ENCODE data around the gene ANO2. TPM values are rescaled to one million over a fixed set of nuclear protein-coding genes. Genes with fewer than 3 reads are reported as not detected.

Gene ANO2
- total and polyA plus RNA-seq, 5 donors from 2014 or later, result 0.10 TPM; not detected in 4

GRCh38 chr12:5865397-5865796 lies 79.7 kb downstream of the ANO2 start:
- Mint-ChIP-seq H3K36me3 (no peaks in the 10 kb centered on the region), H3K4me3 (no peak overlapping the region), H3K9me3 (no peaks in the 10 kb centered on the region), H3K27me3 (no peaks in the 10 kb centered on the region), H3K27ac (no peak overlapping the region), H3K4me1 (no peaks in the 10 kb centered on the region)
- Histone ChIP-seq H3K27me3 (ENCODE audit: control insufficient read depth, insufficient read depth, low read length) (peaks cover 2% of the 10 kb centered on the region), H3K4me1 (ENCODE audit: control insufficient read depth, insufficient read depth, low read length, poor library complexity, severe bottlenecking) (no peaks in the 10 kb centered on the region), H3K4me3 (ENCODE audit: low read depth, low read length) (no peak overlapping the region), H3K9me3 (ENCODE audit: control insufficient read depth in 2 of 2, low read length in 2 of 2) (no peaks in the 10 kb centered on the region), H3K36me3 (ENCODE audit: control insufficient read depth, insufficient read depth, low read length) (no peaks in the 10 kb centered on the region), H3K27ac (ENCODE audit: insufficient read depth, low read length, poor library complexity, severe bottlenecking) (no peak overlapping the region)
- no peak for ATAC-seq (ENCODE audit: low read depth in 2 of 2)
- no peak for DNase-seq

GRCh38 chr12:5864972-5865371 lies 80.1 kb downstream of the ANO2 start:
- no peaks in the 10 kb centered on the region for H3K4me1 Mint-ChIP-seq
- no peak for DNase-seq
- H3K9me3 ChIP-seq (ENCODE audit: control insufficient read depth in 2 of 2, low read length in 2 of 2), result no peaks in the 10 kb centered on the region
- H3K27ac ChIP-seq (ENCODE audit: insufficient read depth, low read length, poor library complexity, severe bottlenecking), result no peak overlapping the region
- no peak overlapping the region for H3K4me3 ChIP-seq (ENCODE audit: low read depth, low read length)
- no peaks in the 10 kb centered on the region for H3K36me3 ChIP-seq (ENCODE audit: control insufficient read depth, insufficient read depth, low read length)
- no peak overlapping the region for H3K27ac Mint-ChIP-seq
- H3K27me3 Mint-ChIP-seq, result no peaks in the 10 kb centered on the region
- H3K27me3 ChIP-seq (ENCODE audit: control insufficient read depth, insufficient read depth, low read length), result peaks cover 2% of the 10 kb centered on the region
- no peak overlapping the region for H3K4me3 Mint-ChIP-seq
- no peaks in the 10 kb centered on the region for H3K36me3 Mint-ChIP-seq
- no peaks in the 10 kb centered on the region for H3K4me1 ChIP-seq (ENCODE audit: control insufficient read depth, insufficient read depth, low read length, poor library complexity, severe bottlenecking)
- no peak for ATAC-seq (ENCODE audit: low read depth in 2 of 2)
- no peaks in the 10 kb centered on the region for H3K9me3 Mint-ChIP-seq

GRCh38 chr12:5864301-5864700 lies 80.8 kb downstream of the ANO2 start:
- H3K4me3 Mint-ChIP-seq, result no peak overlapping the region

GRCh38 chr12:5861416-5861815 lies 83.6 kb downstream of the ANO2 start:
- H3K4me1 Mint-ChIP-seq, result no peaks in the 10 kb centered on the region
- Histone ChIP-seq H3K36me3 (ENCODE audit: control insufficient read depth, insufficient read depth, low read length) (no peaks in the 10 kb centered on the region), H3K27me3 (ENCODE audit: control insufficient read depth, insufficient read depth, low read length) (peaks cover 2% of the 10 kb centered on the region), H3K9me3 (ENCODE audit: control insufficient read depth in 2 of 2, low read length in 2 of 2) (no peaks in the 10 kb centered on the region), H3K4me3 (ENCODE audit: low read depth, low read length) (no peak overlapping the region), H3K4me1 (ENCODE audit: control insufficient read depth, insufficient read depth, low read length, poor library complexity, severe bottlenecking) (no peaks in the 10 kb centered on the region), H3K27ac (ENCODE audit: insufficient read depth, low read length, poor library complexity, severe bottlenecking) (no peak overlapping the region)
- H3K27ac Mint-ChIP-seq, result no peak overlapping the region
- H3K4me3 Mint-ChIP-seq, result no peak overlapping the region
- no peaks in the 10 kb centered on the region for H3K36me3 Mint-ChIP-seq
- ATAC-seq (ENCODE audit: low read depth in 2 of 2) (no peak), DNase-seq (no peak)
- no peaks in the 10 kb centered on the region for H3K27me3 Mint-ChIP-seq
- H3K9me3 Mint-ChIP-seq, result no peaks in the 10 kb centered on the region

More at GRCh38 chr12:5864301-5864700, 80.8 kb downstream of the ANO2 start:
- no peaks in the 10 kb centered on the region for H3K4me1 ChIP-seq (ENCODE audit: control insufficient read depth, insufficient read depth, low read length, poor library complexity, severe bottlenecking)
- no peak overlapping the region for H3K27ac ChIP-seq (ENCODE audit: insufficient read depth, low read length, poor library complexity, severe bottlenecking)
- H3K27ac Mint-ChIP-seq, result no peak overlapping the region
- H3K4me3 ChIP-seq (ENCODE audit: low read depth, low read length), result no peak overlapping the region
- DNase-seq, result no peak
- no peaks in the 10 kb centered on the region for H3K9me3 Mint-ChIP-seq
- no peaks in the 10 kb centered on the region for H3K4me1 Mint-ChIP-seq
- no peaks in the 10 kb centered on the region for H3K36me3 Mint-ChIP-seq
- no peak for ATAC-seq (ENCODE audit: low read depth in 2 of 2)
- H3K27me3 Mint-ChIP-seq, result no peaks in the 10 kb centered on the region
- H3K9me3 ChIP-seq (ENCODE audit: control insufficient read depth in 2 of 2, low read length in 2 of 2), result no peaks in the 10 kb centered on the region
- peaks cover 2% of the 10 kb centered on the region for H3K27me3 ChIP-seq (ENCODE audit: control insufficient read depth, insufficient read depth, low read length)
- H3K36me3 ChIP-seq (ENCODE audit: control insufficient read depth, insufficient read depth, low read length), result no peaks in the 10 kb centered on the region

GRCh38 chr12:5856692-5857091 lies 88.4 kb downstream of the ANO2 start:
- Histone ChIP-seq H3K36me3 (ENCODE audit: control insufficient read depth, insufficient read depth, low read length) (no peaks in the 10 kb centered on the region), H3K9me3 (ENCODE audit: control insufficient read depth in 2 of 2, low read length in 2 of 2) (no peaks in the 10 kb centered on the region), H3K27ac (ENCODE audit: insufficient read depth, low read length, poor library complexity, severe bottlenecking) (no peak overlapping the region), H3K4me1 (ENCODE audit: control insufficient read depth, insufficient read depth, low read length, poor library complexity, severe bottlenecking) (no peaks in the 10 kb centered on the region), H3K27me3 (ENCODE audit: control insufficient read depth, insufficient read depth, low read length) (peaks cover 2% of the 10 kb centered on the region), H3K4me3 (ENCODE audit: low read depth, low read length) (no peak overlapping the region)
- Mint-ChIP-seq H3K4me3 (no peak overlapping the region), H3K27ac (no peak overlapping the region), H3K9me3 (peaks cover 0 to 3% (median 0%) of the 10 kb centered on the region in 7 donors), H3K36me3 (no peaks in the 10 kb centered on the region), H3K4me1 (no peaks in the 10 kb centered on the region), H3K27me3 (no peaks in the 10 kb centered on the region)
- no peak for ATAC-seq (ENCODE audit: low read depth in 2 of 2)
- no peak for DNase-seq

GRCh38 chr12:5846950-5847349 lies 98.1 kb downstream of the ANO2 start:
- H3K4me1 Mint-ChIP-seq, result no peaks in the 10 kb centered on the region
- Histone ChIP-seq H3K27me3 (ENCODE audit: control insufficient read depth, insufficient read depth, low read length) (no peaks in the 10 kb centered on the region), H3K4me3 (ENCODE audit: low read depth, low read length) (no peak overlapping the region), H3K9me3 (ENCODE audit: control insufficient read depth in 2 of 2, low read length in 2 of 2) (peaks cover 0 to 2% of the 10 kb centered on the region in 2 experiments), H3K36me3 (ENCODE audit: control insufficient read depth, insufficient read depth, low read length) (no peaks in the 10 kb centered on the region), H3K27ac (ENCODE audit: insufficient read depth, low read length, poor library complexity, severe bottlenecking) (no peak overlapping the region), H3K4me1 (ENCODE audit: control insufficient read depth, insufficient read depth, low read length, poor library complexity, severe bottlenecking) (no peaks in the 10 kb centered on the region)
- no peaks in the 10 kb centered on the region for H3K36me3 Mint-ChIP-seq
- no peak overlapping the region for H3K4me3 Mint-ChIP-seq
- ATAC-seq (ENCODE audit: low read depth in 2 of 2), result no peak
- H3K27ac Mint-ChIP-seq, result no peak overlapping the region
- peaks cover 0 to 9% (median 0%) of the 10 kb centered on the region in 7 donors for H3K9me3 Mint-ChIP-seq
- DNase-seq, result no peak
- no peaks in the 10 kb centered on the region for H3K27me3 Mint-ChIP-seq

- Mint-ChIP-seq H3K4me1 (no peaks in the 10 kb centered on the region), H3K27ac (no peak overlapping the region), H3K27me3 (no peaks in the 10 kb centered on the region), H3K4me3 (no peak overlapping the region), H3K36me3 (no peaks in the 10 kb centered on the region), H3K9me3 (peaks cover 0 to 3% (median 0%) of the 10 kb centered on the region in 7 donors)
- Histone ChIP-seq H3K4me3 (ENCODE audit: low read depth, low read length) (no peak overlapping the region), H3K9me3 (ENCODE audit: control insufficient read depth in 2 of 2, low read length in 2 of 2) (no peaks in the 10 kb centered on the region), H3K27me3 (ENCODE audit: control insufficient read depth, insufficient read depth, low read length) (no peaks in the 10 kb centered on the region), H3K27ac (ENCODE audit: insufficient read depth, low read length, poor library complexity, severe bottlenecking) (no peak overlapping the region), H3K4me1 (ENCODE audit: control insufficient read depth, insufficient read depth, low read length, poor library complexity, severe bottlenecking) (no peaks in the 10 kb centered on the region), H3K36me3 (ENCODE audit: control insufficient read depth, insufficient read depth, low read length) (no peaks in the 10 kb centered on the region)
- ATAC-seq (ENCODE audit: low read depth in 2 of 2) (no peak), DNase-seq (no peak)
Measured at GRCh38 chr12:5840944-5841343, 104.1 kb downstream of the ANO2 start.

- H3K27ac ChIP-seq (ENCODE audit: insufficient read depth, low read length, poor library complexity, severe bottlenecking), result no peak overlapping the region
- H3K27ac Mint-ChIP-seq, result no peak overlapping the region
- H3K9me3 Mint-ChIP-seq, result peaks cover 0 to 5% (median 0%) of the 10 kb centered on the region in 7 donors
- H3K36me3 Mint-ChIP-seq, result no peaks in the 10 kb centered on the region
- H3K27me3 ChIP-seq (ENCODE audit: control insufficient read depth, insufficient read depth, low read length), result no peaks in the 10 kb centered on the region
- H3K27me3 Mint-ChIP-seq, result peaks cover 4% of the 10 kb centered on the region
- no peaks in the 10 kb centered on the region for H3K4me1 Mint-ChIP-seq
- no peak overlapping the region for H3K4me3 Mint-ChIP-seq
- H3K4me1 ChIP-seq (ENCODE audit: control insufficient read depth, insufficient read depth, low read length, poor library complexity, severe bottlenecking), result no peaks in the 10 kb centered on the region
- no peaks in the 10 kb centered on the region for H3K36me3 ChIP-seq (ENCODE audit: control insufficient read depth, insufficient read depth, low read length)
- DNase-seq (no peak), ATAC-seq (ENCODE audit: low read depth in 2 of 2) (no peak)
- no peaks in the 10 kb centered on the region for H3K9me3 ChIP-seq (ENCODE audit: control insufficient read depth in 2 of 2, low read length in 2 of 2)
- H3K4me3 ChIP-seq (ENCODE audit: low read depth, low read length), result no peak overlapping the region
Measured at GRCh38 chr12:5830111-5830510, 114.9 kb downstream of the ANO2 start.

Measured in CD4-positive, CD25-positive, alpha-beta regulatory T cell (primary cell).